H7 (cell line): ENCODE measurements around the gene LBR. TPM values are rescaled to one million over a fixed set of nuclear protein-coding genes. Genes with fewer than 3 reads are reported as not detected.
A peak's percentile ranks its signal among the peaks of the same experiment; 100 is the strongest.

Experiments used
- DNase-seq: peaks from one replicate; pipeline ENCODE4 v3.0.0; 2012
- H3K27me3 ChIP-seq: 2 replicates; pipeline ENCODE4 v1.6.0; 2011; ENCODE audit warnings: mild to moderate bottlenecking, low read length; ENCODE audit not compliant: control insufficient read depth, insufficient read depth
- H3K36me3 ChIP-seq: replicated peaks from 2 replicates; pipeline ENCODE4 v1.5.1; 2011; ENCODE audit warnings: low read length; ENCODE audit not compliant: control insufficient read depth, insufficient read depth
- H3K4me3 ChIP-seq: 2 replicates; pipeline ENCODE4 v1.5.1; 2011; ENCODE audit warnings: low read depth, mild to moderate bottlenecking, control low read depth, low read length, moderate library complexity; ENCODE audit not compliant: insufficient read depth
- total RNA-seq: library from RNA; depleted of rRNA; stranded (reverse); fragments of >200 nt; shearing (Covaris generic); gene quantifications from 2 replicates; pipeline ENCODE4 v1.2.3, GENCODE V29; 2014

LBR gene
- total RNA-seq, 1 experiment from 2014 or later = 97.1 TPM

DNA sequence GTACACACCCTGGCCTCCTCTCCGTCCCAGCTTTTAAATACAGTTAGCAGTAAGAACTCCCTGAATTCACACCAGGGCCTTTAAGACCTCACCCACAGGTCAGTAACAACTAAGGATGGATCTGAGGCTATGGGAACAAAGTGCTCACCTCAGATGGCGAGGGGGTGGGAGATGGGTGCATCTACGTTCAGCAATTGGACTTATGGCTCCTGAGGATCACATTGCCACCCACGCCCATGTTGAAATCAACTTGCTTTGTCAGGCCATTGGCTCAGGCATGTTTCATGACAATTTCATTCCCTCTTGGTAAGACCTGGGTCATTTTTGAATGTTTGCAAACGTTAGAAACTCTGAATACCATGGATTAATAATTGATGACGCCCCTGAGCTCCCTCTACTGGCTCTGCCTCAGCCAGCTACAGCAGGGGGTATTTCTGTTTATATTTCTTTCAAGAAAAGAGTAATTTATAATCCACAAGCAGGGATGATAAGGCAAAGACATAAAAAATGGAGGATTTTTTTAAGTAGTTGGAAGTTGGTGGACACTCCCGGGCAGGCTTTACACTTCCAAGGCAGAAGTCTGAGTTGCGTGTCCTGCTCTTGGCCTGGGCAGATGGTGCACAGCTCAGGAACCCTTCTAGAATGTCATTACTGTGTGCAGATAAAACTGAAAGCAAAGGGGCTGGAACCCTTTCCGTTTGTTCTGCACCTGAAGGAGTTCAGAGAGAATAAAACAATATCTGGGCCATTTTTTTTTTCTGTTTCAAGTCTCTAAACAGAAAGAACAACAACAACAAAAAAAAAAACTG, 13.7 kb upstream of the LBR start:
- H3K4me3 ChIP-seq = no peak overlapping the region
- no peaks in the 10 kb centered on the region for H3K27me3 ChIP-seq
- DNase-seq = no peak
- H3K36me3 ChIP-seq = no peaks in the 10 kb centered on the region

DNA sequence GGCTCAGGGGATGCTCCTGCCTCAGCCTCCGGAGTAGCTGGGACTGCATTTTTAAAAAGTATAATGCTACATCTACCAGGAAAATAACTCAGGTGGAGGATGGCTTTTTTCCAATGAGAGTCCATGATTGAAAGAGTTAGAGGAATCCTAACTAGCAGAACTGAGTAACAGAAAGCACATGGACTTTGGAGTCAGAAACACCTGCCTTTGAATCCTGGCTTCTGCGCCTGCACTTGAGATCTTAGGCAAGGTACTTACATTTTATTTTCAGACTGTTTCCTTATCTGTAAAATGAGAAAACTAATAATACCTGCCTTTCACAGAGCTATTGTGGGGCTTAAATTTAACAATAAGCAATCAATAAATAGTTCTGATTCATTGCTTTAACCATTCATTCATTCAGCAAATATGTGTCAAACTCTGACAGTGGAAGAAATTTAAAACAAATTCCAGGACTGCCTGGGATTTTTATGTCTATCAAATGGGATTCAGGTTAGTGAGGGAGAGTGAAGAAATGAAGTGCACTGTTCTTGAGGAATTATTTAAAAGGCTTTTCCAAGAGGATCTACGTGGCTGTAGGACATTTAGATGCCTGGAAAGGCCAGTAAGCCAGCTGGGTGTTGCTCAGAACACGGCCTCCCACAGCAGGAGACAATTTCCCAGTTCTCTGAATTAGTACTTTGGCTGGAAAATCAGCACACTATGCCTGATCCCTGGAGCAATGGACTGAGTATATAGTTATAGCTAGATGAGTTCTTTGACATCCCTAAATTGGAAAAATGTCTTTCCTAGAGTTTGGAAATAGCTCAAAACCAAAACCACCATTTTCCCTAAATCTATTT, 12.8 kb upstream of the LBR start:
- H3K27me3 ChIP-seq = no peaks in the 10 kb centered on the region
- H3K4me3 ChIP-seq = no peak overlapping the region
- H3K36me3 ChIP-seq = no peaks in the 10 kb centered on the region
- no peak for DNase-seq

DNA sequence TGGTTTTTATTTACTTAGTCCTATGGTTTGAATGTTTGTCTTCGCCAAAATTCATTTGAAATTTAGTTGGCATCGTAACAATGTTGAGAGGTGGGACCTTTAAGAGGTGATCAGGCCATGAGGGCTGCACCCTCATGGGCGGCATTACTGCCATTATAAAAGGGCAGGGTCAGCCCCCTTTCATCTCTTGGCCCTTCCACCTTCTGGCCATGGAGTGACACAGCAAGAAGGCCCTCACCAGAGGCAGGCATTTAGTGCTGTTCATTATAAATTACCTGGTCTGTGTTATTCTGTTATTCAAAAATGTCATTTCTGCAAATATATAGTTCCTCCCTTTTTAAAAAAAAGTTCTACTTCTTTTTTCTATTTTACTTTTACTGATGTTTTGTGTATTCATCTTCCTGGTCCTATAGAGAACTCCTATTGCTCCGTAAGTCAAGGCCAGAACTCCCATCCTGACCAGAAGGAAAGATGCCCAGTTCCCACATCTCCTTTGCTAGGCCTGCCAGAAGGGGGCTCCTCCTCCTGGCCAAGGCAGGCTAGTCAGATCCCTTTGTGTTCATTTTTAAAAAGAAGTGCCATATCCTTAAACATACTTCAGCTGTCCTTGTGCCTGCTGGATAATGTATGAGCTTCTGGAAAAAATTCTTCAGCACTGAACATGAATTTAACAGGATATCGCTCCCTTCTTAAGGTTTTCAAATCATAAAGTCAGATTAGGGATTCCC, 10.0 kb upstream of the LBR start:
- Histone ChIP-seq H3K4me3 (no peak overlapping the region), H3K27me3 (no peaks in the 10 kb centered on the region), H3K36me3 (no peaks in the 10 kb centered on the region)
- DNase-seq = peak; percentile 66

DNA sequence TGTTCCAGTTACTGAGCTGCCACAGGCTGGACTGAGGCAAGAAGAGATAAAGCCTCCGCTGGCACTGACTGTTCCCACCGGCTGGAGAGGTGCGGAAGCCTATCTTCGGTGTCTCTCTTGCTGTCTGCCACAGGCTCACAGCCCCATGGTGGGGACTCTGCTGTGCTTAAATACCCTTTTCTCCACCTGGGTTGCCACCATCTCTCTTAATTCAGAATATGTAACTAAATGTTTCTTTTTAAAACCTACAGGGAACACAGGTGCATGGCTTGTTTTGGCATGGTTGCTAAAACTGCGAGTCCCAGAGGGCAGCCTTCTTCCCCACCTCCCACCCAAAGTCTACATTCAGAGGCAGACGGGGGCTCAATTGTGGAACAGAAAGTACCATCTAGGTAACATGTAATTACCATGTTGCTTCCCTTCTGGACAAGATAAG, 8.1 kb upstream of the LBR start:
- Histone ChIP-seq H3K36me3 (no peaks in the 10 kb centered on the region), H3K4me3 (no peak overlapping the region), H3K27me3 (no peaks in the 10 kb centered on the region)
- no peak for DNase-seq

DNA sequence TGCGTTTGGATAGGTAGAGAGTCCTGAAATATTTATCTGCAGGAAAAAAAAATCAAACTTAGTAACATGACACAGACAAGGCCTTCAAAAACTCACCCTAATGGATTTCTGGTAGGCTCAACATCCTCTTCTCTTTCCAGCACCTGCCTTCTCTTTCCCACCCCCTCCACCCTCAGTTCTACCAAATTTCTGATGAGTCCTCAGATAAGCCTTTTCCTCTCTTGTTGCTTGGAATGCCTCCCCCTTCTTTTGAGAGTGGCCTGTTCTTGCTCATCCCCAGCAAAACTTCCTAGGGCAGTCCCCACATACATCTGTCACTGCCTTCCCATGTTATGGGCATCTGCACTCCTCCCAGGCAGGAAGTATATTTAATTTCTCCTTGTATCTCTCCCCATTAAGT, 7.6 kb upstream of the LBR start:
- Histone ChIP-seq H3K4me3 (no peak overlapping the region), H3K27me3 (no peaks in the 10 kb centered on the region), H3K36me3 (no peaks in the 10 kb centered on the region)
- no peak for DNase-seq

DNA sequence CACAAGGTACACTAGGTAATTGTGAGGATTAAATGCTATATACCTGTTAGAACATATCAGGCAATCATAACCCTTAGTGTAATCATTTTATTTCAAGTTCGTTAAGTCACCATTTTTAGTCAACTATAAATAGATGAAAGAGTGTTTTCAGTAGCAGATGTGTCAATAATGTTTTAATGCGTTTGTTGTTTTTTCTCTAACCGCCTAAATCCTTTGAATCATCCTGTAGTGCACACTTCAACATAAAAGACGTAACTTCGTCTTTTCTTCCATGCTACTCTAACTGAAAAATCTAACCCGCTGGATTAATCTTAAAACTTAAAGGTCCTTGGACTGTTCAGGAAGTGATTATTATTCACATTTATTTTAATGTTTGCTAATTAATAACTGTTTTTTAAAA, 7.2 kb upstream of the LBR start:
- H3K36me3 ChIP-seq = no peaks in the 10 kb centered on the region

DNA sequence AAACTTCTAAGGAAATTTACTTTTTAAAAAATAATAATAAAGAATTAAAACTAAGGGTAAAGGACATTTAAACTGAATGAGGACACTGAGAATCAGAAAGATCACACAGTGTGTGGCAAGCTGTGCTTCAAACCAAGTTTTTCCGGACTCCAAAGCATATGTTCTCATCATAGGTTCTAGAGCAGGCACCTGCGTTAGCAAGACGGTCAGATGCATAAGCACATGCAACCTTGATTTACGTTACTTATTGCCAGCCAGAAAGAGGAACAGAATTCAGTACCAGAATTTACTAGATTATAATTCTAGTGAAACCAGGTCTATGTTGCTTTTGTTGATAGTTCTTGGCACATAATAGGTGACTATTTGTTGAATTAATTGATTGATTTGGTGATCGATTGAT, 6.2 kb upstream of the LBR start:
- Histone ChIP-seq H3K4me3 (no peak overlapping the region), H3K36me3 (no peaks in the 10 kb centered on the region), H3K27me3 (no peaks in the 10 kb centered on the region)
- DNase-seq = no peak

More for the DNA sequence above, 7.2 kb upstream of the LBR start:
- H3K27me3 ChIP-seq = no peaks in the 10 kb centered on the region
- H3K4me3 ChIP-seq = no peak overlapping the region
- DNase-seq = no peak

DNA sequence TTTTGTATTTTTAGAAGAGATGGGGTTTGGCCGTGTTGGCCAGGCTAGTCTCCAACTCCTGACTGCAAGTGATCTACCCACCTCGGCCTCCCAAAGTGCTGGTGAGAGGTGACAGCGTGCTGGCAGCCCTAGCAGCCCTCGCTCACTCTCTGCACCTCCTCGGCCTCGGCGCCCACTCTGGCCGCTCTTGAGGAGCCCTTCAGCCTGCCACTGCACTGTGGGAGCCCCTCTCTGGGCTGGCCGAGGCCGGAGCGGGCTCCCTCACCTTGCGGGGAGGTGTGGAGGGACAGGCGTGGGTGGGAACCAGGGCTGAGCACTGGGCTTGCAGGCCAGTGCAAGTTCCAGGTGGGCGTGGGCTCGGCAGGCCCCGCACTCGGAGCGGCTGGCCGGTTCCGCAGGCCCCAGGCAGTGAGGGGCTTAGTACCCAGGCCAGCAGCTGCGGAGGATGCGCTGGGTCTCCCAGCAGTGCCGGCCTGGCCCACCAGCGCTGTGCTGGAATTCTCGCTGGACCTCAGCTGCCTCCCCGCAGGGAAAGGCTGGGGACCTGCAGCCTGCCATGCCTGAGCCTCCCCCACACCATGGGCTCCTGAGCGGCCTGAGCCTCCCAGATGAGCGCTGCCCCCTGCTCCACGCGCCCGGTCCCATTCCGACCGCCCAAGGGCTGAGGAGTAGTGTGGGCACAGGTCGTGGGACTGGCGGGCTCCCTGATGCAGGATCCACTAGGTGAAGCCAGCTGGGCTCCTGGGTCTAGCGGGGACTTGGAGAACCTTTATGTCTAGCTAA, 3.4 kb upstream of the LBR start:
- no peak for DNase-seq
- Histone ChIP-seq H3K27me3 (peaks cover 7% of the 10 kb centered on the region), H3K36me3 (no peaks in the 10 kb centered on the region), H3K4me3 (no peak overlapping the region)

DNA sequence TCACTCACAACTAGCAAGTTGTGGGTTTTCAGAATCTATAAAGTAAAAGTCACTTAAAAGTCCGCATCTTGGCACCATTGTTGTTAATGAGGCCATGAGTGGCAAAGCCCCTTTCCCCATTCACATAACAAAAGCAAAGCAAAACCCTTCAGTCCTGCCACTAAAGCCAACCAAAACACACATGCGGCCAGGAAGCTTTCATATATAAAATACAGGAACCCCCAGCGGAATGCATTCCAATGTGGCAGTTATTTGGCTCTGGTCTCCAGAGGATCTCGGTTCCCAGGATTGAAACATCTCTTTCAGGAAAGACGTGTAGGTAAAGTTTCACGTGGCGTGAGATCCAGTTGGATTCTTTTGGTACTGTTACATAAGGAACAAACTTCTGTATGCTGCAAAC, 2.5 kb upstream of the LBR start:
- H3K36me3 ChIP-seq = no peaks in the 10 kb centered on the region
- H3K4me3 ChIP-seq = no peak overlapping the region
- peaks cover 7% of the 10 kb centered on the region for H3K27me3 ChIP-seq
- no peak for DNase-seq

DNA sequence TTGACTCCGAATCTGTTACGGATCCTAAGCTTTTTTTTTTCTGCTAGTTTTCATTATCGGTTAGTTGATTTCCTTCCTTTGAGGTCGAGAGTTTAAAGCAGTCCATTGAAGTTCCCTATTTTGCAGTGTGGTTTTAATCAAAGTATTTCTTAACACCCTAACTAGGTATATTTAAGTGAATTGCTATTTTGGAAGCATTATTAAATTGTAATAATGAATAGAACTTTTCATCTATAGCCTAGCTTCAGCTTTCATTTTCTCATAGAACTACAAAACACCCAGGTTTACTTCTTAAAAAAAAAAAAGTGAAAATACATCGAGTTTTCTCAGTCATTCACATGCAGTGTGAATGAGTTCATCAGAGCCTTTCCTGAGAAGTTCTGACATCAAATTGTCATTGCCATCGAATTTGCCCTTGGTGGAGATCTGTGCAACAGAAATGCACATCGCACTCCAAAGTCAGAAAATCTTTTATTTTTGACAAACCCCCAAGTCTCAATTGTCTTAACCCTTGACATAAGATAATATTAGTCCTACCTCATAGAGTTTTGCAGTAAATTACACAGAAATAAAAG, 1.1 kb upstream of the LBR start:
- no peaks in the 10 kb centered on the region for H3K36me3 ChIP-seq
- peaks cover 7% of the 10 kb centered on the region for H3K27me3 ChIP-seq
- DNase-seq = no peak
- H3K4me3 ChIP-seq = peak overlapping the region; percentile 91

DNA sequence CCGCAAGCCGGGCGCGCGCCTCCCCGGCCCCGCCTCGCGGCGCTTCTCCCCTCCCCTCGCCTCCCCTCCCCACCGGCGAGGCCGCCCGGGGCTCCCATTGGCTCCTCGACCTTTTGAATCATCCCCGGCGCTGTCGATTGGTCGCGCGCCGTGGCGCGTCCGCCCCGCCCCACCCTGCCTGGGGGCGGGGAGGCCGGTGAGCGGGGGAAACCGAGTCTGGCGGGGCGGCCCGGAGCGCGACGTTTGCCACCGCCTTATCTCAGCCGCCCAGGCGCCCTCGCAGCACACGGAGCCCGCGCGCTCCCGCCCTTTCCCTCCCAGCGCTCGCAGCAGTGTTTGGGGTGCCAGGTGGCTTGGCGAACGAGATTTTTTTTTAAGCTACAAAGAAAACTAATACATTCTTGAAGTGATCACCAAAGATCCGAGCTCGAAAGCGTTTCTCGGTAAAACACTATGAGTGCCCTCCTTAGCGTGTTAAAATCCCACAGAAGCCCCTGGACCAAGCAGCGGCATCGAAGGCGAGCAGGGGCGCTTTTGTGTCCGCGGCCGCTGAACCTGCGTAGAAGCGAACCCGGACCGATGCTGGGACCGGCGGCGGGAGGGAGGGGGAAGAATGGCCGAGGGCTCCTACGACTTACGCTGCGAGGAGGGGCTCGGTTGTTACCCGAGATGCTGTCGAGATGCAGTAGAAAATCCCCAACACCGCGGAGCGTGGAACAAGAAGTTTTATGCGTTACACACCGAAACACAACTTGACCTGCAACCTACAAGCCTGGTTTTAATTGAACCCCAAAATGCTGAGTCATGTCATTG, 436 bp upstream of the LBR start:
- H3K4me3 ChIP-seq = peak overlapping the region; percentile 91
- H3K36me3 ChIP-seq = no peaks in the 10 kb centered on the region
- DNase-seq = peak; percentile 99
- peaks cover 7% of the 10 kb centered on the region for H3K27me3 ChIP-seq

DNA sequence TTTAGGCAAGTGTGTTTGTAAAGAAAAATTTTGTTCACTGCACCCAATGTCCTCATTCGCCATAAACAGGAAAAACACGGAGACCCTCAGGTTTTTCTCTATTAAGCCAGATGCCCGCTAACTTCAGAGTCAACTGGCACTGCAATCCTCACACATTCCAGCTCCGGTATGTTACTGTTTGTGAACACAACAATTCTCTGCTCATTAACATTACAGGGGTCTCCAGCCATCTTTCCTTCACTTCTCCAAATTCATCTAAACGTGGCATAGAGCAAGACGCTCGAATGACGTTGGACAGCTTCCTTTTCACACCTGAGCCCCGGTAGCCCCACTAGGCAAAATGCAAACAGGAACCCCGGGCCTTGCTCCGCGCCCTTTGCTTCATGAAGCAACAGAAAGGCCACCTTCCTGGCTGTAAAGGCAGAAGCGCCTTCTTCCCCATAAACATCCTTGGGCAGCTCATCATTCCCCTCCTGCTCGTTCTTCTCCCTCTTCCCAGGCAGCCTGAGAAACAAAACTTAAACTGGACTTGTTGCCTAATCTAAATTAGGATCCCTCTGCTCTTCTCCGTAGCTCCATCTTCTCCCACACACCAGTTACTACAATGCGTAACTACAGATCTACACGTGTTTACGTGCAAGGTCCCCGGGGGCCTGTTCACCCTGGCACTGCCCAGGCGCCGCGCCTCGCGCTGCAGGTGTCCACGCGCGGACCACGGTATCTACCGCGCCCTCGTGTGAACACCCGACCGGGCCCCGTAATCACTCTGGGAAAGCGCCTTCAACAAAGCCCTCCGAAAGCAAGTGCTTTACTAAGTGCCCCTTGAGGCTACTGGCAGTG, 1.2 kb downstream of the LBR start:
- H3K4me3 ChIP-seq = peak overlapping the region; percentile 91
- no peak for DNase-seq

More for the DNA sequence above, 1.2 kb downstream of the LBR start:
- peaks cover 2% of the 10 kb centered on the region; the same call in 1 of the 2 replicates for H3K36me3 ChIP-seq
- H3K27me3 ChIP-seq = peaks cover 7% of the 10 kb centered on the region
